Inflammatory macrophage (primary cell): ENCODE data around the gene KIFC3.
"Not testable (repeated sequence)": the region's sequence is repeated elsewhere in the genome, so short reads cannot be mapped to it uniquely, and the experiment has no call there.

Source experiments
- DNase-seq, 2 donors: peaks; one replicate each; pipeline ENCODE4 v3.0.0-alpha.2; 2020 to 2022

The KIFC3 gene

GRCh38 chr16:57713596-57713995 lies 88.7 kb downstream of the KIFC3 start:
- no peak for DNase-seq

- DNase-seq, result not testable (repeated sequence)
Measured at GRCh38 chr16:57712569-57712968, 89.7 kb downstream of the KIFC3 start.

GRCh38 chr16:57711993-57712392 lies 90.3 kb downstream of the KIFC3 start:
- no peak for DNase-seq

- DNase-seq, result no peak
Measured at GRCh38 chr16:57711346-57711745, 90.9 kb downstream of the KIFC3 start.

GRCh38 chr16:57709663-57710062 lies 92.6 kb downstream of the KIFC3 start:
- DNase-seq, result no peak
